Activated CD8-positive, alpha-beta memory T cell treated with anti-CD3 and anti-CD28 coated beads, Interleukin-2, amount 50 U/mL, for 1 hour (primary cell): Measurements from ENCODE around the gene USF2.

Source experiments
- DNase-seq: peaks from one replicate; pipeline ENCODE4 v3.0.0-alpha.2; 2020; ENCODE audit errors: extremely low read depth

USF2 gene

GRCh38 chr19:35246466-35247092, 22.2 kb upstream of the USF2 start:
- no peak for DNase-seq

DNA sequence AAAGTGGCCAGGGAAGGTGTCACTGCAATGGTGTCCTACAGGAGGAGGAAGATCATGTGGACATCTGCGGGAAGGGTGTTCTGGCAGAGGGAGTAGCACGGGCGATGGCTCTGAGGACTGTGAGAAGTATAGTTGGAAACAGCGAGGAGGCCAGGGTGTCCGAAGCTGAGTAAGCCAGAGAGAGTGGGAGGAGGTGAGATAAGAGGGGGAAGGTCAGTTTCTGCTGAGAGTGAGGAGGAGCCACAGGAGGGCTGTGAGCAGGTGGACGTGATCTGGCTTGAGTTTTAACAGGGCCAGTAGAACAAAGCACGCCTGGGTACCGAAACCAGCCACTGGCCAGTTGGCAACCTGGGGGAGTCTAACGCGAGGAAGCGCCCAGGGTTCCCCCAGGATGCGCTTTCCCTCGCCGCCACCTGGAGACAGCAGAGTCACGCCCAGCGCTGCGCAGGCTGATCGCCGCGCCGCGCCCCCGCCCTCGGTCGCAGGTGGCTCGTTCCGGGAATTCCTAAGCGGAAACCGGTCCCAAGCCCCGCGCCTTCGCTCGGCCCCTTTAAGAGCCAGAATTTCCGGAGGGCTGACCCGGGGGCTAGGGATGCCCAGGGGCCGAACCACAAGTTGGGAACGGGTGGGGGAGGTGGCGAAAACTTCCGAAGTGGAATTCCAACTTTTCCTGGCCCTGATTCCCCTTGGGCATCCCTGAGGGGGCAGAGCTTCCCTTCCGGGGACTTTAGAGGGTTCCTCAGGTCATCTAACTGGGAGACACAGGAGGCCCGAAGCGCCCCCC, 21.0 kb upstream of the USF2 start:
- DNase-seq, result no peak

DNA sequence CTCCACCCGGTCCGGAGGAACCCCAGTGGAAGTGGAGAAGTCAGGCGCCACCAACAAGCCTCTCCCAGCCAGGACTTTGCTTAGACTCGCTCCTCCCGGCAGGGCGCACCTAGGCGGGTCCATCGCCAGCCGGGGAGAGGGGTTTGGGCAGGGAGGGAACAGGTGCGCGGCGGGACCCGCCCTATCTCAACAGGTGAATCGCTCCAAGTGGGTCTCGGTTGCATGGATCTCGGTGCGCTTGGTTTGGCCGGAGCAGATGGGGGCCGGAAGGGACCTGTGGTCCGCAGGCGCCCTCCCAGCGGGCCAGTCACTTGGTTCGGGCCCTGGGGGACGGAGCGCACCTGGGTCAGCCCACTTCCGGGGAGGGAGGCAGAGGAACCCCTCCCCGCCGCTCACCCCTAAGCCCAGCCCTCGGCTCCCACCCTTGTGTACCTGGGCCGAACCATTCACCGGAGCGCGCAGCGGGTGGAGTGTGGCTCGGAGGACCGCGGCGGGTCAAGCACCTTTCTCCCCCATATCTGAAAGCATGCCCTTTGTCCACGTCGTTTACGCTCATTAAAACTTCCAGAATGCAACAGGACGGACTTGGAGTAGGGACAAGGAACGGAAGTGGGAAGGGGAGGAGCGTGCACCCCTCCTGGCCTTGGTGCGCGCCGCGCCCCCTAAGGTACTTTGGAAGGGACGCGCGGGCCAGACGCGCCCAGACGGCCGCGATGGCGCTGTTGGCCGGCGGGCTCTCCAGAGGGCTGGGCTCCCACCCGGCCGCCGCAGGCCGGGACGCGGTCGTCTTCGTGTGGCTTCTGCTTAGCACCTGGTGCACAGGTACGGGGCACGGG, 20.2 kb upstream of the USF2 start, which contains the start of gene LSR:
LSR (plus strand) TSS at position 693 of the 836 bp plus-strand sequence; CDS start at position 714, 21 bp downstream.
- DNase-seq, result peak; percentile 65

DNA sequence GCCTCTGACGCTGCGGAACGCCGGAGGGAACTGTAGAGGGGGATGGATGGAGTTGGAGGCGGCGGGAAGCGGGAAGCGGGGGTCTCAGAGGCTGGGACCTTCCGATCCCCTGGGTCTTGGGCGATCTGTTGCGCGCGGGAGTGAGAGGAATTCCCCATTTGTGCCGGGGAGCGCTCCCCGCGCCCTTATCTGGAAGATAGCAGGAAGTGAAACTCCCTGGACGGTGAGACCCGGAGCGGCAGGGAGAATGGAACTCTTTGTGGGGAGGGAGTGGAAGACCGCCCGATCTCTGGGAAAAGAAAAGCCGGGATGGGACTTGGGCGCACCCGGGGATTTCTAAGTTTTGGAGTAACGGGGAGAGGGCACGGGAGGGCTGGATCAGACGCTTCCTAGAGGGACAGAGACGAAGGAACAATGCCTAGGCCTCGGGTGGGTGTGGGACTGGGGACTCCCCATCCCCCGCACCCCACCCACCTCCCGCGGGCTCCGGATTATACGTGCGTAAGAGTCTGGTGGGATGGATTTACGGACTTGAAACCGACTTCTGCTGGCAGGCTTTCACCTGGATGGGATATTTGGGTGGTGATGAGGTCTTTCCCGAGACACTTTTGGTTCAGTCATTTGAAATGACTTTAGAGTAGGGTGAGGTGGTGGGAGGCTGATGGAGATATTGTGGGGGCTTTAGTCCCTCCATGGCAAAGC, 19.5 kb upstream of the USF2 start:
- DNase-seq, result no peak

DNA sequence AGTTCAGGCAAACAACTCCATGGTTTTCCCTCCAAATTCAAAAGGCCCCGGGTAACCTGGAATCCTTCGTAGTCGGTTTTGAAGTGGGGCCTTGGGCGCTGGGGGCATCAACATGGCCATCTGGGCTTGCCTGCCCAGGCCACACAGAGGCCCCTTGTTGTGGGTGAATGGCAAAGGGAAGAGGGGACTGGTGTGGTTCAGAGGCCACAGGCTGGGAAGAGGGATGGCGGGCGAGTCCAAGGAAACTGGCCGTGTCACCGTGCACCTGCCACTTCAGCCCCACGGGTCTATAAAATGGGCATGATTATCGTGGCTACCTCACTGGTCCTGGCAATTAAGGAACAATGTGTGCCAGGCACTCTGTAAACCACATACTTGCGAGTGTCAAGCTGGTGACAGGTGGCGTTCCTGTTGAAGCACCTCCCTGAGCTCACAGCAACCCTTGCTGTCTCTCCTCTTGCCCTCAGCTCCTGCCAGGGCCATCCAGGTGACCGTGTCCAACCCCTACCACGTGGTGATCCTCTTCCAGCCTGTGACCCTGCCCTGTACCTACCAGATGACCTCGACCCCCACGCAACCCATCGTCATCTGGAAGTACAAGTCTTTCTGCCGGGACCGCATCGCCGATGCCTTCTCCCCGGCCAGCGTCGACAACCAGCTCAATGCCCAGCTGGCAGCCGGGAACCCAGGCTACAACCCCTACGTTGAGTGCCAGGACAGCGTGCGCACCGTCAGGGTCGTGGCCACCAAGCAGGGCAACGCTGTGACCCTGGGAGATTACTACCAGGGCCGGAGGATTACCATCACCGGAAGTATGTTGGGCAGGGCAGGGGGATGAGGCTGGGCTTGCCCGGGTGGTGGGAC, 18.7 kb upstream of the USF2 start:
- DNase-seq, result no peak

GRCh38 chr19:35251456-35251855, 17.3 kb upstream of the USF2 start:
- no peak for DNase-seq

DNA sequence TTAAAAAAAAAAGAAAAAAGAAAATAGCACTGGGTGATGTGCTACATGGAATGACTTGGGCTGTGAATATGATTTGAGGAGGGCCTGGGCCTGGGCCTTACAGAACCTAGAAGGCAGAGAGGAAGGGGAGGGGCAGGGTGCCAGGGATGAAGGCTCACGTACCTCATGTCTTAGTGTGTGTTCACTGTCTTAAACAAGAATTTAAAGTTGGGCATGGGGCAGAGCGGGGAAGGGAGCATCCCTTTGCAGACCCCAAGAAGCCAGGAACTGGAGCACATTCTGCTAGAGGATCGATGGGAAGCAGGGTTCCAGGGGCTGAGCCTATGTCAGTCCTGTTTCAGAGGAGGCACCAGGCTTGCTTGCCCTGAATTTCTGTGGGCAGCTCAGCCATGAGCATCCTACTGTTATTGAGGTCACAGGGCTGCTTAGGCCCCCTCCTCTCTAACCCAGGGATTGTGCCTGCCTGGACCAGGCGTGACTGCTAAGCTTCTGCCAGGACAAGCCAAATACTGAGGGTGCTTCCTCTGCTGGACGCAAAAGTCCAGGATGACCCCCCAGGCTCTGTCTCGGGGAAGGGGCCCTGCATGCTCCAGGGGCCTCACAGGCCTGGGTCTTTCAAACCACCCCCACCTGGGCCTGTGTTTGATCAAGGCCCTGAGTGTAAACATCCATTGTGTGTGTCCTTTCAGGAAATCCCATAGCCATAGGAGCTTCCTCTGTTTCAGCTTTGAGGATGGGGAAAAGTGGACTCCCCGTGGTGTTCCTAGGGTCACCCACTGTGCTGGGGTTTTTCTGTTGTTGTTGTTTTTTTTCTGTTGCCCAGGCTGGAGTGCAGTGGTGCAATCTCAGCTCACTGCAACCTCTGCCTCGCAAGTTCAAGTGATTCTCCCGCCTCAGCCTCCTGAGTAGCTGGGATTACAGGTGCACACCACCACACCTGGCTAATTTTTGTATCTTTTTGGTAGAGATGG, 15.2 kb upstream of the USF2 start:
- no peak for DNase-seq

- no peak for DNase-seq
These were observed 14.1 kb upstream of the USF2 start for GRCh38 chr19:35254341-35255297.

GRCh38 chr19:35256566-35256965, 12.2 kb upstream of the USF2 start:
- DNase-seq, result no peak

DNA sequence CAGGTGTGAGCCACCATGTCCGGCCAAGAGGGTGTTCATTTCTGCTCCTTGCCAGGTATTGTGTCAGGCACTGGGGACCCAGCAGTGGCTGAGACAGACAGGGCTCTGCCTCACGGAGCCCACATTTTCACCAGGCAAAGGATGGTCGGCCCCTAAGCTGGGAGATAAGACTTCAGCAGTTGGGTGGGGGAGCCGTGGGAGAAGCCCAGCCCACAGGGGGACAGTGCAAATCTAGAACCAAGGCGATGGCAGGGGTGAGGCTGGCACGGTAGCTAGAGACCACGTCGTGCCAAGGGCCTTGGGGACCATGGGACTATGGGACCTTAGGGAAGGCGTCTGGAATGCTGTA, 11.7 kb upstream of the USF2 start:
- no peak for DNase-seq

GRCh38 chr19:35260694-35261304, 8.0 kb upstream of the USF2 start:
- no peak for DNase-seq

DNA sequence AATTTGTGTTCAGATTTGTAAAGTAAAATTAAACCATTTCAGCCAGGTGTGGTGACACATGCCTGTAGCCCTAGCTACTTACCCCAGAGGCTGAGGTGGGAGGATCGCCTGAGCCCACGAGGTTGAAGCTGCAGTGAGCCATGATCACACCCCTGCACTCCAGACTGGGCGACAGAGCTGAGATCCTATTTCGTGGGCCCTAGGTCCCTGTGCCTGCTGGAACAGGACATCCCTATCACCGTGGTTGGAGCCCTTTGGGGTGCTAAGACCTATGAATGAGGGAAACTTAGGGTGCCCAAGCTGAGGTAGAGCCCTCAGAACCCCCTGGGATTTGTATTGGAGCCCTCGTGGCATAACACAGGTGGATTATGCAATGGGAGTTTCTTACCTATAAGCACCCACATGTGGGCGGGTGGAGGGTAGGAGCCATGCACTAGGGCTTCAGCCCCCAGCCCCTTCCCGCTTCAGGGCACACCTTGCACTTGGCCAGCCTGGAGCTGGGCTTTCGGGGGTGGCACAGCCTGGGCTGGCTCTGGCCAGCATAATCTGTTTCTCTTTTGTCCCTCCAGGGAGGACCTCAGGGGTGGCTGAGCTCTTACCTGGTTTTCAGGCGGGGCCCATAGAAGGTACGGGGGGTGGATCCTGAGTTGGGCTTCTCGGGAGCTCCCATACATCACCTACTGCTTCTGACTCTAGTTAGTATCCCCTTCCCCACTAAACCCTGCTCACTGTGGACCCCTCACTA, 7.2 kb upstream of the USF2 start:
- DNase-seq, result no peak

GRCh38 chr19:35262101-35262761, 6.5 kb upstream of the USF2 start:
- DNase-seq, result no peak

DNA sequence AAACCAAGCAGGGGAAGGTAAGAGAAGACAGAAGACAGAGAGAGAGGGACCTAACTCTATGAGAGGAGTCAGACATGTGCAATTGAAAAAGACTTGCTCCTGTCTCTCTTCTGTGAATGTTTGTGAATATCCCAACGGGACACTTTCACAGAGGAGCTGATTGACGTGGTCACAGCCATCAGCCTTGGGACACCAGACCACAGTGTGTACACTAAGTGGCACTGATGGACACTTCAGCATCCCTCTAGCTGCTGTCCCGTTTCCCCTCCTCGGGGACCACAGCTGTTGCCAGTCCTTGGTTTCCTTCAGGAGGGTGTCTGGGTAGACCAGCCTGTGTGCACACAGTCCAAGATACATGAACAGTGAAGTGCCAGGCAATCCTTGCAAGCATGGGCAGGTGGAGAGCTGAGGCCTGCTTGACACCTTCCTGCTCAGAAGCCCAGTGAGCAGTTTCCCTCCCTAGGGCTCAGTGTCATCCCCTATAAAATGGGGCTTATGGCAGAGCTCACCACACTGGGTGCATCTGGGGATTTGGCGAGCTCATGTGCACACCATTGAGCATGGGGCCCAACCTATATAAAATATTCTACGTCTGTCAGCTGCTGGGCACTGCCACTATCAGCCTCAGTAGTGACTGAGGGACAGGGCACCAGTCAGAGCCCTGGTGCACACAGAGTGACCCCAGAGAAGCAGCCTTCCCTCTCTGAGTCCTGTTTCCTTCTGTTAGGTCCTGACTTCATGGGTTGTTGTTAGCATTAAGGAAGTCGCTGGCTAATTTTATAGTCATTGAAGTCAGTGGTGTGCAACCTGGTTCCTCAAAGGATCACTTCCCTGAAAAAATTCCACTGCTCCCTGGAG, 4.3 kb upstream of the USF2 start:
- DNase-seq, result no peak

DNA sequence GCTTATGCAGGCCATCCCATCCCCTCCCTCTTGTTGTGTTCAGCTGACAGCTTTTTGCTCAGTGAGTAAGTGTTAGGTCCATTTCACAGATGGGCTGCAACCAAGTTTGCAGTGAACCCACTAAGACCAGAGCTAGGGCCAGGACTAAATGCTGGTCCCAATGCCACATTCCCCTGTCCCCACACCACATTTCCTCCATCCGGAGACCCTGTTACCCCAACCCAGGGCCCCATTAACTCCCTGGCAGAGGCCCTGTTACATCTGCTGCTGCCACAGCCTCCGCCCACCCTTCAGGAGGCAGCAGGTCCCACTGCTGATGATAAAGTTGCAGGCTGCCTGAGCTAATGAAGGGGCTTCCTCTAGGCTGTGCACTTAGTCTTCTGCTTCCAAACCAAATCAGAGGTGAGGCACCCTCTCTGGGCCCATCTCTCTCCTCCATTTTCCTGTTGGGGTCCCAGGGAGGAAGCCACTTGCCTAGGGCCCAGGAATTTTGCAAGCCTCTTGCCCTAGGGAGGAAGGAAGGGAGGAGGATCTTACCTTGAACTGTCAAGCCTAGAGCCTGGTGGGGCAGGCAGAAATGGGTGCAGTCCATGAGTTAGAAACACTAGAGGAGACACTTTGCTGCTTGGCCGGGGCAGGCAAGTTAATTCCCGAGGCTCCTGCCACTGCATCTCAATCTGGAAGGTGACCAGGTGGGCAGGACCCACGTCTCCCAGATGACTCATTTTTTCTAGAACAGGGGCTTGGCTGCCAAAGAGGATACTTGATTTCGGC, 3.4 kb upstream of the USF2 start:
- no peak for DNase-seq
